IMR-90 (cell line): ENCODE results near the gene SIAH1. TPM values are rescaled to one million over a fixed set of nuclear protein-coding genes. Genes with fewer than 3 reads are reported as not detected.

Experiments used
- ATAC-seq: fragments of 200-7000 bp; cut with Tn5 transposase; 2 replicates; pipeline ENCODE4 v1.9.1; 2020; ENCODE audit warnings: low read depth, mild to moderate bottlenecking, moderate library complexity
- BruUV-seq: library from RNA; stranded (reverse); fragments of 400-500 nt; replicated peaks from 2 replicates; lab custom pipeline; 2021; lab: Mats Ljungman, UMichigan
- CTCF ChIA-PET: fragments of 300-600 bp; formaldehyde crosslinking; extraction: SDS; loops from one replicate; lab custom pipeline; 2021; ENCODE audit warnings: antibody characterized with exemption; lab: Yijun Ruan, JAX
- POLR2A ChIA-PET: fragments of 300-600 bp; sonication (Branson Sonifier 250); formaldehyde crosslinking; loops from one replicate; lab custom pipeline; 2022; ENCODE audit warnings: antibody characterized with exemption; ENCODE audit not compliant: unreplicated experiment; lab: Charles Lee
- DNase-seq: peaks from one replicate; pipeline ENCODE4 v3.0.0; 2013
- H2AFZ ChIP-seq: replicated peaks from 2 replicates; pipeline ENCODE3; 2013; ENCODE audit warnings: low read length, mild to moderate bottlenecking; ENCODE audit not compliant: poor library complexity
- H2AK5ac ChIP-seq: 2 replicates; pipeline ENCODE4 v1.6.1; 2013; ENCODE audit warnings: low read depth, low read length, inconsistent platforms
- H2AK9ac ChIP-seq: replicated peaks from 2 replicates; pipeline ENCODE3; 2013; ENCODE audit warnings: mild to moderate bottlenecking, low read depth, low read length, moderate library complexity; ENCODE audit not compliant: poor library complexity
- H2BK120ac ChIP-seq: 2 replicates; pipeline ENCODE4 v1.6.1; 2013; ENCODE audit warnings: low read depth, low read length, inconsistent platforms
- H2BK15ac ChIP-seq: 3 replicates; pipeline ENCODE4 v1.6.1; 2013; ENCODE audit warnings: low read depth, low read length, inconsistent platforms
- H2BK20ac ChIP-seq: 2 replicates; pipeline ENCODE4 v1.6.1; 2013; ENCODE audit warnings: low read depth, mild to moderate bottlenecking, inconsistent platforms, low read length, moderate library complexity
- H2BK5ac ChIP-seq: 2 replicates; pipeline ENCODE4 v1.6.1; 2013; ENCODE audit warnings: mild to moderate bottlenecking, low read depth, low read length, inconsistent platforms; ENCODE audit not compliant: poor library complexity, severe bottlenecking
- H3K14ac ChIP-seq: replicated peaks from 2 replicates; pipeline ENCODE4 v1.6.1; 2013; ENCODE audit warnings: low read depth, low read length, inconsistent platforms
- H3K18ac ChIP-seq: 2 replicates; pipeline ENCODE4 v1.6.1; 2013; ENCODE audit warnings: low read depth, low read length, control low read depth
- H3K23ac ChIP-seq: 2 replicates; pipeline ENCODE4 v1.6.1; 2013; ENCODE audit warnings: low read depth, low read length, inconsistent platforms
- H3K27ac ChIP-seq: 2 replicates; pipeline ENCODE4 v1.5.1; 2013; ENCODE audit warnings: mild to moderate bottlenecking, control low read depth, low read length; ENCODE audit not compliant: insufficient read depth
- H3K27me3 ChIP-seq: 2 replicates; pipeline ENCODE4 v1.6.1; 2013; ENCODE audit warnings: low read length; ENCODE audit not compliant: control insufficient read depth, insufficient read depth
- H3K36me3 ChIP-seq: 2 replicates; pipeline ENCODE4 v1.6.1; 2013; ENCODE audit warnings: low read length, mixed read lengths; ENCODE audit not compliant: control insufficient read depth, insufficient read depth
- H3K4ac ChIP-seq: 2 replicates; pipeline ENCODE4 v1.6.1; 2013; ENCODE audit warnings: low read depth, low read length, inconsistent platforms
- H3K4me1 ChIP-seq: 2 replicates; pipeline ENCODE4 v1.6.1; 2013; ENCODE audit warnings: low read length, mixed read lengths; ENCODE audit not compliant: control insufficient read depth, insufficient read depth
- H3K4me2 ChIP-seq: 2 replicates; pipeline ENCODE4 v1.6.1; 2013; ENCODE audit warnings: low read depth, mild to moderate bottlenecking, control low read depth, low read length, moderate library complexity
- H3K4me3 ChIP-seq: 2 replicates; pipeline ENCODE4 v1.5.1; 2013; ENCODE audit warnings: low read depth, mild to moderate bottlenecking, control low read depth, low read length, moderate library complexity; ENCODE audit not compliant: insufficient read depth
- H3K56ac ChIP-seq: 2 replicates; pipeline ENCODE4 v1.6.1; 2013; ENCODE audit warnings: low read length, inconsistent platforms; ENCODE audit not compliant: insufficient read depth; ENCODE audit errors: extremely low read depth
- H3K79me1 ChIP-seq, 2 experiments: 2 replicates each; pipeline ENCODE4 v1.6.1; 2013; ENCODE audit warnings: low read length in 2 of 2, inconsistent platforms in 1 of 2, low read depth in 1 of 2
- H3K9ac ChIP-seq: 2 replicates; pipeline ENCODE4 v1.6.1; 2013; ENCODE audit warnings: low read depth, low read length, control low read depth
- H3K9me1 ChIP-seq: 2 replicates; pipeline ENCODE4 v1.6.1; 2013; ENCODE audit warnings: low read length, inconsistent platforms; ENCODE audit not compliant: insufficient read depth
- H3K9me3 ChIP-seq: 2 replicates; pipeline ENCODE4 v1.6.1; 2013; ENCODE audit warnings: low read length; ENCODE audit not compliant: control insufficient read depth, insufficient read depth
- H4K20me1 ChIP-seq: 2 replicates; pipeline ENCODE4 v1.6.1; 2013; ENCODE audit warnings: low read length, inconsistent platforms; ENCODE audit not compliant: insufficient read depth
- H4K5ac ChIP-seq: 2 replicates; pipeline ENCODE4 v1.6.1; 2013; ENCODE audit warnings: mild to moderate bottlenecking, low read depth, low read length, control low read depth
- H4K8ac ChIP-seq, 2 experiments: 2 replicates each; pipeline ENCODE4 v1.6.1; 2013; ENCODE audit warnings: low read depth in 2 of 2, low read length in 2 of 2, control low read depth in 1 of 2, inconsistent platforms in 1 of 2
- H4K91ac ChIP-seq: 2 replicates; pipeline ENCODE4 v1.6.1; 2013; ENCODE audit warnings: low read depth, low read length, inconsistent platforms; ENCODE audit not compliant: insufficient read depth
- BHLHE40 ChIP-seq: fragments of 150-350 bp; IDR thresholded peaks from 2 replicates; pipeline ENCODE4 v1.6.1; 2016; ENCODE audit warnings: mild to moderate bottlenecking, low read depth, low read length
- CHD1 ChIP-seq: IDR thresholded peaks from 2 replicates; pipeline ENCODE4 v1.6.1; 2012; ENCODE audit warnings: low read depth, low read length, improper control_type of control experiment
- CTCF ChIP-seq: conservative IDR thresholded peaks from 2 replicates; pipeline ENCODE4 v1.5.1; 2012; ENCODE audit warnings: mild to moderate bottlenecking, low read depth, low read length, improper control_type of control experiment
- MAZ ChIP-seq: IDR thresholded peaks from 2 replicates; pipeline ENCODE4 v1.6.1; 2012; ENCODE audit warnings: low read depth, mild to moderate bottlenecking, low read length, improper control_type of control experiment, moderate library complexity, borderline replicate concordance
- RAD21 ChIP-seq: IDR thresholded peaks from 2 replicates; pipeline ENCODE4 v1.6.1; 2012; ENCODE audit warnings: low read length, improper control_type of control experiment
- RCOR1 ChIP-seq: IDR thresholded peaks from 2 replicates; pipeline ENCODE4 v1.6.1; 2012; ENCODE audit warnings: mild to moderate bottlenecking, low read length, improper control_type of control experiment; ENCODE audit not compliant: insufficient replicate concordance
- SMC3 ChIP-seq: fragments of 150-350 bp; IDR thresholded peaks from 2 replicates; pipeline ENCODE4 v1.6.1; 2016; ENCODE audit warnings: low read depth, mild to moderate bottlenecking, antibody characterized with exemption, low read length, moderate library complexity
- WGBS, 2 experiments: methylation state at CpG; one replicate each; pipeline versions ENCODE4 v1.1.5 to v1.1.7; 2013; ENCODE audit warnings: missing lambda C conversion rate in 2 of 2; ENCODE audit not compliant: insufficient read length in 1 of 2; ENCODE audit errors: extremely low coverage in 2 of 2; 5-methylcytosine and 5-hydroxymethylcytosine counted together
- dilution Hi-C: fragments of 300-500 bp; cut with HindIII; formaldehyde crosslinking; loops from one replicate; pipeline ENCODE4 v1.14.3; 2018; ENCODE audit warnings: low sequenced_read_pairs; ENCODE audit not compliant: unreplicated experiment
- in situ Hi-C: fragments of 300-500 bp; cut with MboI; formaldehyde crosslinking; loops from 3 replicates; pipeline ENCODE4 v1.14.3; 2019; ENCODE audit warnings: low sequenced_read_pairs, inconsistent platforms, mixed read lengths
- intact Hi-C: fragments of 100-400 bp; cut with micrococcal nuclease; formaldehyde crosslinking; loops from 2 replicates; pipeline ENCODE4 v1.10.0; 2022
- polyA plus RNA-seq, 3 experiments: library from polyadenylated mRNA; depleted of rRNA; stranded (reverse); fragments of >200 nt; gene quantifications; 2 replicates each; pipeline ENCODE4 v1.2.3, GENCODE V29; 2012; ENCODE audit warnings: low replicate concordance in 1 of 3
- total RNA-seq: library from RNA; depleted of rRNA; stranded (reverse); fragments of >200 nt; gene quantifications from 2 replicates; pipeline ENCODE4 v1.2.3, GENCODE V29; 2012
- TF ChIP-seq, protein P1 (sequence below): fragments of 150-350 bp; IDR thresholded peaks from 2 replicates; pipeline ENCODE4 v1.6.1; 2016; ENCODE audit warnings: low read depth, mild to moderate bottlenecking, low read length, moderate library complexity, borderline replicate concordance

The SIAH1 gene
- total and polyA plus RNA-seq, 2 of the 4 experiments (the other 2 are of a cell fraction), result 10.3 to 17.7 TPM

DNA sequence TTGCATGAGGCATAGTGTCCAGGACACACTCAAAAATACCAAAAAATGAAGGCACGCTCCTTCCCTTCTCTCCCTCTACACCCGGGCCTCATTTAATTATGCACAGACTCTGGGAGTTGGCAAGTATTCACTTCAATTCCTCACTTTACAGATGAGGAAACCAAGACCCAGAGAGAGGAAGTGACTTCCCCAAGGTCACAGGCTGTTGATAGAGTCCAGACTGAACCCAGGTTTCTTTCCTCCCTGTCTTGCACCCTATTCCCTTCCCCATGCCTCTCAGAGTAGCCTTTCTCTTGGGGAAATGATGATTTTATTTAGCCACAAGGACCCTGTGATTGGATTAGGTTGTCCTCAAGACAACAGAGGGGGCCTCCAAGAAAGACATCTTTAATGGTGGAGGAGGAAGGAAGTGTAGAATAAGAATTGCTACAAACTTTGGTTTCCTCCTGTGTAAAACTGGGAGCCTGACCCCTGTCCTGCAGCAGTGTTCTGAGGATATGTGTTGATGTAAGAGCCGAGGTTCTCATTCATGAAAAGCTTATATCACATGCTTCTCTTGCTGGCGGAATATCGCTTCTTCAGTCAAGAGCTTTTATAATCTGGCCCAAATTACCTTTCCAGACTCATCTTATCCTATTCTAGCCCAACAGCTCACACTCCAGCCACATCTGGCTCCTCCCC lies 48.8 kb upstream of the SIAH1 start:
- Histone ChIP-seq H3K27me3 (no peaks in the 10 kb centered on the region), H4K20me1 (no peaks in the 10 kb centered on the region), H3K4me2 (no peak overlapping the region), H2AFZ (no peak overlapping the region), H3K9ac (no peak overlapping the region), H3K18ac (peak overlapping the region; percentile 35; the same call in 1 of the 2 replicates), H3K4me1 (peaks cover 7% of the 10 kb centered on the region), H3K4ac (peak overlapping the region; percentile 70), H3K36me3 (no peaks in the 10 kb centered on the region), H2BK5ac (no peak overlapping the region), H2BK120ac (peak overlapping the region; percentile 56), H3K27ac (no peak overlapping the region), H3K23ac (peak overlapping the region; percentile 14; the same call in 1 of the 2 replicates), H3K79me1 (no peaks in the 10 kb centered on the region), H3K56ac (no peak overlapping the region), H3K9me3 (no peaks in the 10 kb centered on the region), H2AK5ac (peak overlapping the region; percentile 47; the same call in 1 of the 2 replicates), H2BK15ac (peak overlapping the region; percentile 40; the same call in 1 of the 3 replicates), H4K5ac (peak overlapping the region; percentile 16), H4K91ac (peak overlapping the region; percentile 30; the same call in 1 of the 2 replicates), H3K14ac (no peak overlapping the region; the same call in 1 of the 2 replicates), H4K8ac (peak overlapping the region; percentile 32 to 77; a peak in 1 of 4 replicates), H2BK20ac (peak overlapping the region; percentile 64), H3K4me3 (no peak overlapping the region), H2AK9ac (no peak overlapping the region), H3K9me1 (peaks cover 12% of the 10 kb centered on the region)
- TF ChIP-seq CHD1, result no peak
- no peak for TF ChIP-seq BHLHE40
- TF ChIP-seq RAD21, result no peak
- TF ChIP-seq CTCF, result no peak
- TF ChIP-seq, protein P1, sequence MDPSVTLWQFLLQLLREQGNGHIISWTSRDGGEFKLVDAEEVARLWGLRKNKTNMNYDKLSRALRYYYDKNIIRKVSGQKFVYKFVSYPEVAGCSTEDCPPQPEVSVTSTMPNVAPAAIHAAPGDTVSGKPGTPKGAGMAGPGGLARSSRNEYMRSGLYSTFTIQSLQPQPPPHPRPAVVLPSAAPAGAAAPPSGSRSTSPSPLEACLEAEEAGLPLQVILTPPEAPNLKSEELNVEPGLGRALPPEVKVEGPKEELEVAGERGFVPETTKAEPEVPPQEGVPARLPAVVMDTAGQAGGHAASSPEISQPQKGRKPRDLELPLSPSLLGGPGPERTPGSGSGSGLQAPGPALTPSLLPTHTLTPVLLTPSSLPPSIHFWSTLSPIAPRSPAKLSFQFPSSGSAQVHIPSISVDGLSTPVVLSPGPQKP, result no peak
- no peak for TF ChIP-seq MAZ
- no peak for TF ChIP-seq SMC3
- no peak for TF ChIP-seq RCOR1
- POLR2A ChIA-PET, result no interaction called here
- CTCF ChIA-PET, result no interaction called here
- WGBS, 2 experiments, result no CpG with 5 or more reads among the region's 5 CpGs
- ATAC-seq (no peak), DNase-seq (no peak)
- intact Hi-C loops, result no loop called here
- in situ Hi-C loops, result no loop called here
- BruUV-seq, result no TSS peak
- dilution Hi-C loops, result no loop called here
